K562 (cell line): ENCODE measurements around the gene ZNF488. TPM values are rescaled to one million over a fixed set of nuclear protein-coding genes. Genes with fewer than 3 reads are reported as not detected.

Experiments used
- BRD9 ChIP-seq: fragments of 450-650 bp; IDR thresholded peaks from 2 replicates; pipeline ENCODE4 v1.6.1; 2018; ENCODE audit warnings: low read depth; ENCODE audit not compliant: partially characterized antibody
- FOXJ3 ChIP-seq: sonication (generic); formaldehyde crosslinking; IDR thresholded peaks from 2 replicates; pipeline ENCODE4 v1.4.0; 2020; ENCODE audit warnings: mild to moderate bottlenecking, missing genetic modification reagents
- HNRNPK ChIP-seq: fragments of 200-400 bp; formaldehyde crosslinking; IDR thresholded peaks from one replicate; pipeline ENCODE4 v1.6.1; 2018; ENCODE audit warnings: mild to moderate bottlenecking, low read depth, low read length; ENCODE audit not compliant: poor library complexity, severe bottlenecking
- NR2C2 ChIP-seq, 2 experiments: fragments of 200-800 bp in 1 of 2; sonication (Bioruptor generic) in 1 of 2; sonication (generic) in 1 of 2; formaldehyde crosslinking in 1 of 2; IDR thresholded peaks; 2 replicates each; pipeline versions ENCODE4 v1.6.1 to v1.8.0; 2016 to 2022; ENCODE audit warnings: mild to moderate bottlenecking in 1 of 2, missing compliant biosample characterization in 1 of 2, missing genetic modification characterization in 1 of 2, missing genetic modification reagents in 1 of 2
- ZNF707 ChIP-seq: fragments of 250-450 bp; sonication (Bioruptor Pico); conservative IDR thresholded peaks from 2 replicates; pipeline ENCODE4 v1.8.0; 2022; ENCODE audit warnings: inconsistent platforms, mild to moderate bottlenecking, moderate library complexity
- ZSCAN29 ChIP-seq: fragments of 450-650 bp; IDR thresholded peaks from 2 replicates; pipeline ENCODE4 v1.6.1; 2017
- polyA plus RNA-seq, 8 experiments: library from polyadenylated mRNA; depleted of rRNA in 4 of 8; stranded (reverse) in 5 of 8; unstranded in 3 of 8; fragments of >200 nt; fragmentation: Nextera tagmentation in 2 of 8; fragmentation: Illumina TruSeq in 1 of 8; extraction: Ambion mirVana in 2 of 8; extraction: Trizol in 1 of 8; gene quantifications; 2 replicates each; pipeline versions ENCODE4 v1.2.1 to v1.2.3, GENCODE V29; 2011 to 2014; ENCODE audit warnings: inconsistent platforms in 1 of 8, missing spikeins in 1 of 8
- total RNA-seq, 7 experiments: library from RNA; depleted of rRNA in 6 of 7; stranded (reverse); fragments of >200 nt in 6 of 7; fragmentation: Illumina TruSeq in 2 of 7; extraction: Trizol in 2 of 7; gene quantifications; 2 replicates each; pipeline versions ENCODE4 v1.2.1 to v1.2.3, GENCODE V29; 2011 to 2021; ENCODE audit warnings: low replicate concordance in 1 of 7
- TF ChIP-seq, protein P1 (sequence below): fragments of 200-600 bp; sonication (generic); IDR thresholded peaks from one replicate; pipeline ENCODE4 v1.6.1; 2012; ENCODE audit warnings: mild to moderate bottlenecking, low read depth, low read length, inconsistent platforms
- TF ChIP-seq, protein P2 (sequence below): fragments of 450-650 bp; formaldehyde crosslinking; IDR thresholded peaks from 2 replicates; pipeline ENCODE4 v1.4.0; 2020; ENCODE audit warnings: mild to moderate bottlenecking, moderate library complexity
- TF ChIP-seq, protein P3 (sequence below): IDR thresholded peaks from 2 replicates; pipeline ENCODE4 v1.6.1; 2011; ENCODE audit not compliant: insufficient read length; ENCODE audit errors: extremely low read depth
- TF ChIP-seq, protein P4 (sequence below): fragments of 450-650 bp; IDR thresholded peaks from one replicate; pipeline ENCODE4 v1.6.1; 2018; ENCODE audit warnings: mild to moderate bottlenecking, moderate library complexity; ENCODE audit not compliant: partially characterized antibody

Gene ZNF488
- total and polyA plus RNA-seq, 9 of the 15 experiments (the other 6 are each of a cell fraction or from before 2014, with no cell fraction given), result 0.03 to 0.09 (median 0.05) TPM; not detected in 3

DNA sequence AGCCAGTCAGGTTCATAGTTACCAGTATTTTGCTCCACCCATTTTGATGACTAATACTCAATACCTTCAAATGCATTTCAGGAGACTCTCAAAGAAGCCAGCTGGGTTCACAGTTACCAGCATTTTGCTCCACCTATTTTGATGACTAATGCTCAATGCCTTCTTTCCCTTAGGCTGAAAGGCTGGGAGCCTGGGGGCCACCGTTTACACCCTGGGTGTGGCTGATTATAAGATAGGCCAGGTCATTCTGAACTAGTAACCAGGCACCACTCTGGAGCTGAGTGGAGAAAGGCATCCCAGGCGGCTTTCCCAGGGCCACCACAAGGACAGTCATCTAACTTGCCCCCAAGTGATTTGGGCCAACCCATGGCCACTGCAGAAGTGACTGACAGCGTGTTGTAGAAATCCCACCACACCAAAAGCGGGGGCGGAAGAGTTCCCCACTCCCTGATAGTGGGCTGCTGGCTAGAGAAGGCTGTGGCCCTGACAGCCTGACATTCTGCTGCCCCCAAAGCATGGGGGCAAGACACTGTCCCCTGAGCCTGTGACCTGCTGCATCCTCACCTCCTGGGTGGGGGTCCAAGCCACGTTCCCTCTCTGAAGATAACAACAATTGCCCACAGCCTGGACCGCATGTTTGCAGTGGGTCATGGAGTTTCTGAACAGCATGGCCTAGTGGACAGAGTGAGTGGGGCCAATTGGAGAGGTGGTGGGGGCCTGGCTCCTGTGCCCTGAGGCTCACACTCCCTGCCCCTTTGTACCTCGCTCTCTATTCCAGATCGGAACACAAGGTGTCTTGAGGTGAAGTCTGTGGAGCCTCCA lies 23.0 kb upstream of the ZNF488 start (continued):
- TF ChIP-seq, protein P1, sequence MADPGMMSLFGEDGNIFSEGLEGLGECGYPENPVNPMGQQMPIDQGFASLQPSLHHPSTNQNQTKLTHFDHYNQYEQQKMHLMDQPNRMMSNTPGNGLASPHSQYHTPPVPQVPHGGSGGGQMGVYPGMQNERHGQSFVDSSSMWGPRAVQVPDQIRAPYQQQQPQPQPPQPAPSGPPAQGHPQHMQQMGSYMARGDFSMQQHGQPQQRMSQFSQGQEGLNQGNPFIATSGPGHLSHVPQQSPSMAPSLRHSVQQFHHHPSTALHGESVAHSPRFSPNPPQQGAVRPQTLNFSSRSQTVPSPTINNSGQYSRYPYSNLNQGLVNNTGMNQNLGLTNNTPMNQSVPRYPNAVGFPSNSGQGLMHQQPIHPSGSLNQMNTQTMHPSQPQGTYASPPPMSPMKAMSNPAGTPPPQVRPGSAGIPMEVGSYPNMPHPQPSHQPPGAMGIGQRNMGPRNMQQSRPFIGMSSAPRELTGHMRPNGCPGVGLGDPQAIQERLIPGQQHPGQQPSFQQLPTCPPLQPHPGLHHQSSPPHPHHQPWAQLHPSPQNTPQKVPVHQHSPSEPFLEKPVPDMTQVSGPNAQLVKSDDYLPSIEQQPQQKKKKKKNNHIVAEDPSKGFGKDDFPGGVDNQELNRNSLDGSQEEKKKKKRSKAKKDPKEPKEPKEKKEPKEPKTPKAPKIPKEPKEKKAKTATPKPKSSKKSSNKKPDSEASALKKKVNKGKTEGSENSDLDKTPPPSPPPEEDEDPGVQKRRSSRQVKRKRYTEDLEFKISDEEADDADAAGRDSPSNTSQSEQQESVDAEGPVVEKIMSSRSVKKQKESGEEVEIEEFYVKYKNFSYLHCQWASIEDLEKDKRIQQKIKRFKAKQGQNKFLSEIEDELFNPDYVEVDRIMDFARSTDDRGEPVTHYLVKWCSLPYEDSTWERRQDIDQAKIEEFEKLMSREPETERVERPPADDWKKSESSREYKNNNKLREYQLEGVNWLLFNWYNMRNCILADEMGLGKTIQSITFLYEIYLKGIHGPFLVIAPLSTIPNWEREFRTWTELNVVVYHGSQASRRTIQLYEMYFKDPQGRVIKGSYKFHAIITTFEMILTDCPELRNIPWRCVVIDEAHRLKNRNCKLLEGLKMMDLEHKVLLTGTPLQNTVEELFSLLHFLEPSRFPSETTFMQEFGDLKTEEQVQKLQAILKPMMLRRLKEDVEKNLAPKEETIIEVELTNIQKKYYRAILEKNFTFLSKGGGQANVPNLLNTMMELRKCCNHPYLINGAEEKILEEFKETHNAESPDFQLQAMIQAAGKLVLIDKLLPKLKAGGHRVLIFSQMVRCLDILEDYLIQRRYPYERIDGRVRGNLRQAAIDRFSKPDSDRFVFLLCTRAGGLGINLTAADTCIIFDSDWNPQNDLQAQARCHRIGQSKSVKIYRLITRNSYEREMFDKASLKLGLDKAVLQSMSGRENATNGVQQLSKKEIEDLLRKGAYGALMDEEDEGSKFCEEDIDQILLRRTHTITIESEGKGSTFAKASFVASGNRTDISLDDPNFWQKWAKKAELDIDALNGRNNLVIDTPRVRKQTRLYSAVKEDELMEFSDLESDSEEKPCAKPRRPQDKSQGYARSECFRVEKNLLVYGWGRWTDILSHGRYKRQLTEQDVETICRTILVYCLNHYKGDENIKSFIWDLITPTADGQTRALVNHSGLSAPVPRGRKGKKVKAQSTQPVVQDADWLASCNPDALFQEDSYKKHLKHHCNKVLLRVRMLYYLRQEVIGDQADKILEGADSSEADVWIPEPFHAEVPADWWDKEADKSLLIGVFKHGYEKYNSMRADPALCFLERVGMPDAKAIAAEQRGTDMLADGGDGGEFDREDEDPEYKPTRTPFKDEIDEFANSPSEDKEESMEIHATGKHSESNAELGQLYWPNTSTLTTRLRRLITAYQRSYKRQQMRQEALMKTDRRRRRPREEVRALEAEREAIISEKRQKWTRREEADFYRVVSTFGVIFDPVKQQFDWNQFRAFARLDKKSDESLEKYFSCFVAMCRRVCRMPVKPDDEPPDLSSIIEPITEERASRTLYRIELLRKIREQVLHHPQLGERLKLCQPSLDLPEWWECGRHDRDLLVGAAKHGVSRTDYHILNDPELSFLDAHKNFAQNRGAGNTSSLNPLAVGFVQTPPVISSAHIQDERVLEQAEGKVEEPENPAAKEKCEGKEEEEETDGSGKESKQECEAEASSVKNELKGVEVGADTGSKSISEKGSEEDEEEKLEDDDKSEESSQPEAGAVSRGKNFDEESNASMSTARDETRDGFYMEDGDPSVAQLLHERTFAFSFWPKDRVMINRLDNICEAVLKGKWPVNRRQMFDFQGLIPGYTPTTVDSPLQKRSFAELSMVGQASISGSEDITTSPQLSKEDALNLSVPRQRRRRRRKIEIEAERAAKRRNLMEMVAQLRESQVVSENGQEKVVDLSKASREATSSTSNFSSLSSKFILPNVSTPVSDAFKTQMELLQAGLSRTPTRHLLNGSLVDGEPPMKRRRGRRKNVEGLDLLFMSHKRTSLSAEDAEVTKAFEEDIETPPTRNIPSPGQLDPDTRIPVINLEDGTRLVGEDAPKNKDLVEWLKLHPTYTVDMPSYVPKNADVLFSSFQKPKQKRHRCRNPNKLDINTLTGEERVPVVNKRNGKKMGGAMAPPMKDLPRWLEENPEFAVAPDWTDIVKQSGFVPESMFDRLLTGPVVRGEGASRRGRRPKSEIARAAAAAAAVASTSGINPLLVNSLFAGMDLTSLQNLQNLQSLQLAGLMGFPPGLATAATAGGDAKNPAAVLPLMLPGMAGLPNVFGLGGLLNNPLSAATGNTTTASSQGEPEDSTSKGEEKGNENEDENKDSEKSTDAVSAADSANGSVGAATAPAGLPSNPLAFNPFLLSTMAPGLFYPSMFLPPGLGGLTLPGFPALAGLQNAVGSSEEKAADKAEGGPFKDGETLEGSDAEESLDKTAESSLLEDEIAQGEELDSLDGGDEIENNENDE, result no peak
- TF ChIP-seq NR2C2 (CRISPR knock-in tag; IDR thresholded peaks at IDR 0.05) (no peak), NR2C2 (tag; IDR thresholded peaks at IDR 0.05) (peak; percentile 42; the same call in 1 of the 2 replicates), FOXJ3 (CRISPR knock-in tag) (no peak), HNRNPK (no peak), BRD9 (peak; percentile 79), ZNF707 (CRISPR knock-in tag) (no peak), ZSCAN29 (no peak)
- TF ChIP-seq, protein P2, sequence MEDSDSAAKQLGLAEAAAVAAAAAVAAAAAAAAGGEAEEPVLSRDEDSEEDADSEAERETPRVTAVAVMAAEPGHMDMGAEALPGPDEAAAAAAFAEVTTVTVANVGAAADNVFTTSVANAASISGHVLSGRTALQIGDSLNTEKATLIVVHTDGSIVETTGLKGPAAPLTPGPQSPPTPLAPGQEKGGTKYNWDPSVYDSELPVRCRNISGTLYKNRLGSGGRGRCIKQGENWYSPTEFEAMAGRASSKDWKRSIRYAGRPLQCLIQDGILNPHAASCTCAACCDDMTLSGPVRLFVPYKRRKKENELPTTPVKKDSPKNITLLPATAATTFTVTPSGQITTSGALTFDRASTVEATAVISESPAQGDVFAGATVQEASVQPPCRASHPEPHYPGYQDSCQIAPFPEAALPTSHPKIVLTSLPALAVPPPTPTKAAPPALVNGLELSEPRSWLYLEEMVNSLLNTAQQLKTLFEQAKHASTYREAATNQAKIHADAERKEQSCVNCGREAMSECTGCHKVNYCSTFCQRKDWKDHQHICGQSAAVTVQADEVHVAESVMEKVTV (CRISPR knock-in tag), result no peak
- TF ChIP-seq, protein P3, sequence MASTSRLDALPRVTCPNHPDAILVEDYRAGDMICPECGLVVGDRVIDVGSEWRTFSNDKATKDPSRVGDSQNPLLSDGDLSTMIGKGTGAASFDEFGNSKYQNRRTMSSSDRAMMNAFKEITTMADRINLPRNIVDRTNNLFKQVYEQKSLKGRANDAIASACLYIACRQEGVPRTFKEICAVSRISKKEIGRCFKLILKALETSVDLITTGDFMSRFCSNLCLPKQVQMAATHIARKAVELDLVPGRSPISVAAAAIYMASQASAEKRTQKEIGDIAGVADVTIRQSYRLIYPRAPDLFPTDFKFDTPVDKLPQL, result no peak
- TF ChIP-seq, protein P4, sequence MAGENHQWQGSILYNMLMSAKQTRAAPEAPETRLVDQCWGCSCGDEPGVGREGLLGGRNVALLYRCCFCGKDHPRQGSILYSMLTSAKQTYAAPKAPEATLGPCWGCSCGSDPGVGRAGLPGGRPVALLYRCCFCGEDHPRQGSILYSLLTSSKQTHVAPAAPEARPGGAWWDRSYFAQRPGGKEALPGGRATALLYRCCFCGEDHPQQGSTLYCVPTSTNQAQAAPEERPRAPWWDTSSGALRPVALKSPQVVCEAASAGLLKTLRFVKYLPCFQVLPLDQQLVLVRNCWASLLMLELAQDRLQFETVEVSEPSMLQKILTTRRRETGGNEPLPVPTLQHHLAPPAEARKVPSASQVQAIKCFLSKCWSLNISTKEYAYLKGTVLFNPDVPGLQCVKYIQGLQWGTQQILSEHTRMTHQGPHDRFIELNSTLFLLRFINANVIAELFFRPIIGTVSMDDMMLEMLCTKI, result no peak
